Measurements from ENCODE around the gene ROBO2. TPM values are rescaled to one million over a fixed set of nuclear protein-coding genes. Genes with fewer than 3 reads are reported as not detected.

Gene ROBO2
- polyA plus RNA-seq, 3 donors: 79.5 to 103 (median 89.3) TPM

DNA sequence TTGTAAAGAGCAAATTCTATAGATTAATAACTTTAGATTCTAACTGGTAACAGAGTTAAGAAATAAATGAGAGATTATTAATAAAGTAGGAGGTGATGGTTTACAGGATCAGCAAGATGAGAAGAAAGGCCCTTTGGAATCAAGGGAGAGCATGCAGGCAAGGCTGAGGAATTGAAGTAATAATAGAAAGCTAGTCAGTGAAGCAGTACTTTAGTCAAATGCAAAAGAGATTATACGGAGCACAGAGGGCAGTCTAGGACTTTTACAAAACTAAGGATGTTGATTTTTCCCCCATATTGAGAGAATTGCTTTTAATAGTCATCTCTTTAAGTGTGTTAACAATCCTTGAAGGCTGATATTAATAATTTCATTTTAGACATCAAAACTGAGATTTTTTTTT lies 146.4 kb downstream of the ROBO2 start:
- no peak for DNase-seq (ENCODE audit: low read depth in 3 of 3, low spot score in 2 of 3)

DNA sequence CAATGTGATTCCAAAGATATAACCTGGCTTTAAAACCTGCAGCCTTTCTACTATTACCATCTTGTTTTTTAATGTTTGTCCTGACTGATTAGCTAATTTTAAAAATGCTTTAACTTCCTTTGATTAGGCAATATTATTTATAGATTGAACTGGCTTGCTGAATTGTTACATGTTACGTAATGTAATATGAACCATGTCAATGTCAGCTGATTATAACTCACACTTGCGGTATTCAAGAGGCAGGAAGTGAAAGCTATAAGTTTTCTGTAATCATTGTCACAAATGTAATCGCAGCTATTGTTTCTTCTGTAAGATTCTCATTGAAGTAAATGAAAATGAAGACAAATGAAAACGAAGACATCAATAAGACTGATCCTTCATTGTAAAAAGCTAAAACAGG lies 146.8 kb downstream of the ROBO2 start:
- no peak for DNase-seq (ENCODE audit: low read depth in 3 of 3, low spot score in 2 of 3)

- DNase-seq (ENCODE audit: low read depth in 3 of 3, low spot score in 2 of 3): no peak
Observed at GRCh38 chr3:77188210-77188609, 148.3 kb downstream of the ROBO2 start.

DNA sequence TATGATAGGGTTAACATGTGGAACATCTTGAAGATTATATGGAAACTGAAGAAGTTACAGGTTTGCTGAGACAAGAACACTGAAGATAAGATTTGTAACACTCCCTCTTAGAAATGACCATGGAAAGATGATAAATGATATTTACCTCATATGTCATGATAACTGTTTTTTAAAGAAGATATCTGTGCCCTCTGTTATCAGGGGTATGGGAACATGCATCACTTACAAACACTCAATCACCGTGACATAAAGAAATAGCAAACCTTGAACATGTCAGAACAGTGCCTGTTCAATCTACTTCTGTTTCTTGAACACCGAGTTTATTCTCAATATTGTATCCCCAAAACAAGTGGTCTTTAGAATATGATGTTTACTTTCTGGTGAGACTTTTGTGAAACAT lies 149.4 kb downstream of the ROBO2 start:
- DNase-seq (ENCODE audit: low read depth in 3 of 3, low spot score in 2 of 3): no peak

DNA sequence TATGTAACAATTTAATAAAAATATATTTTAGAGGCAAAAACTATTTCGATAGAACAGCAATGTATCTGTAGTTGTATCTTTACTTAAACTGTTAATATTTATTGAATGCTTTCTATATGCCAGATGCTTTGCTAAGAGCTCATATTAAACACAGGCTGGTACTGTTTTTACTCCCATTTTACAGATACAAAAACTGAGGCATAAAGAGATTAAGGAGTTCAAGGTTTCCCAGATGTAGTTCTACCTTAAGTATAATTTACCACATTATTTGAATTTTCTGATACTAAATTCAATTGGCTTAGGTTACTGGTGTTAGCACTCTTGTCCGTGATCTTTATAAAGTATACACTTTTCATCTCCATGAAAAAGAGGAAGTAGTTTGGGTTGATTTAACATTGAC lies 149.8 kb downstream of the ROBO2 start:
- DNase-seq (ENCODE audit: low read depth in 3 of 3, low spot score in 2 of 3): no peak

GRCh38 chr3:77190374-77190773 lies 150.5 kb downstream of the ROBO2 start:
- DNase-seq (ENCODE audit: low read depth in 3 of 3, low spot score in 2 of 3): no peak

- no peak for DNase-seq (ENCODE audit: low read depth in 3 of 3, low spot score in 2 of 3)
Observed at GRCh38 chr3:77191014-77191413, 151.1 kb downstream of the ROBO2 start.

DNA sequence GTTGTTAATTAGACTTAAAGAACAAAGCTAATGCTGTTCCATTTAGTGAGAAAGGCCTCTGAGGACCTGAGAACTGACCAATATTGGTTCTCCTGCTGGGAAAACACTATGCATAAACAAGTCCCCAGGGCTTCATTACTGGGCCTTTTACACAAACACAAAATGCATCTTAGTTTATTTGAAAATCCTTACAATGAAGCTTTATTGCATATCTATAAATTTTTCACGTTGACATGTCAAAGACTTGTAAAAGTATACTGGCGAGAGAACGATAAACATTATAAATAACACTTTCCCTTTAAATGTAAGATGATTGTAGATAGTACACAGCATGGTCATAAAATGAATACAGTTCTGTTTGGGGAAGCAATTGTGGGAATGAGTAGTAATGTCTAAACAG lies 151.7 kb downstream of the ROBO2 start:
- DNase-seq (ENCODE audit: low read depth in 3 of 3, low spot score in 2 of 3): no peak

DNA sequence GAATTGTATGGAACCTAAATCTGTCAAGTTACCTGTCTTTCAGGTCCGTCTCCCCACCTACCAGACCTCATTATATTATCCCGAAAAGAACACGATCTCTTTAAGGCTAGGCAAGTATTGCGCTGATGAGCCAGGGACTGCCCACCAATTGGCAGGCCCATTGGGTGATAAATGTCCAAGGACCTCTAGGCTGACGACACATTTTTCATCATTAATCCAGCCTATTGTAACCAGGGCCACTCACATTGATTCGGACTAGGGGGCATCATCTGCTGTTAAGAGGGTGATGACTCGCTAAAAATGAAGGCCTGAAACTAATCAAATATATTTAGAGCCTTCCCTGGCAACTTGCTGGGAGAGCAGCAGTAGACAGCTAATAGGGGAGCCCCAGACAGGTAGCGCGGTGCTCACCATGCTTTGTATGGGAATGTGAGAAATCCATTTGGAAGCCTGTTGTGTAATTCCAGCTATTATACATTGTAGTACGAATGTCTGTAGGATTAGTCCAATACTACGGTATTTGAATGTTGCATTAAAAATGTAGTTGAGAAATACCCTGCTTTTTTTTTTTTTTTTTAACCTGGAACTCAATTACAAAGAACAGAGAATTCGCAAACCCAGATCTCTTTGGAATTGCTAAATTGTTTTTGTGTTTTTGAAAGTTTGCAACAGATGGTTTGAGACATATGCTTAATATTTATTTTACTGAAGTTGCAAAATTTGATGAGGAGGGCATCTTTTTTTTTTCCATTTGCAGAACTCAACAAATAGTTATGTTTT lies 156.1 kb downstream of the ROBO2 start:
- no peak for DNase-seq (ENCODE audit: low read depth in 3 of 3, low spot score in 2 of 3)

GRCh38 chr3:77197408-77197807 lies 157.5 kb downstream of the ROBO2 start:
- no peak for DNase-seq (ENCODE audit: low read depth in 3 of 3, low spot score in 2 of 3)

- DNase-seq (ENCODE audit: low read depth in 3 of 3, low spot score in 2 of 3): no peak
Observed at GRCh38 chr3:77203851-77204250, 164.0 kb downstream of the ROBO2 start.

GRCh38 chr3:77204788-77205187 lies 164.9 kb downstream of the ROBO2 start:
- DNase-seq (ENCODE audit: low read depth in 3 of 3, low spot score in 2 of 3): no peak

DNA sequence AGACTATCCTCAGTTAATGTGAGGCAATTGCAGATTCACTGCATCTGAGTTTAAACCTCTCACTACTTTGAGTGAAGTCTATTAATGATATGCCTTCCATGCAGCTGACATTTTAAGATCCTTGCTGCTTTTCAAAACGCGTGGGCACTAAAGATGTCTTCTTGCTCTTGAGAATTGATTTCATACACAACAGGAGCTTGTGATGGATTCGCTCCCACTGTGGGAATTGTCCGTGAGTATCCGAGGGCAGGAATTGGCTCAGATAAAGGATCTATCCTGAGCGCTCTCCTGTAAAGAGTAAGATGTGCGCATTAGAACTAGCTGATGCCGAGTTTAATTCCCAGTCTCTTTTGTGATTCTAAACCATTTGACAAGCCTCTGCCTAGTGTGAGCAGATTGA lies 167.9 kb downstream of the ROBO2 start:
- DNase-seq (ENCODE audit: low read depth in 3 of 3, low spot score in 2 of 3): no peak

- no peak for DNase-seq (ENCODE audit: low read depth in 3 of 3, low spot score in 2 of 3)
Observed at GRCh38 chr3:77222701-77223100, 182.8 kb downstream of the ROBO2 start.

DNA sequence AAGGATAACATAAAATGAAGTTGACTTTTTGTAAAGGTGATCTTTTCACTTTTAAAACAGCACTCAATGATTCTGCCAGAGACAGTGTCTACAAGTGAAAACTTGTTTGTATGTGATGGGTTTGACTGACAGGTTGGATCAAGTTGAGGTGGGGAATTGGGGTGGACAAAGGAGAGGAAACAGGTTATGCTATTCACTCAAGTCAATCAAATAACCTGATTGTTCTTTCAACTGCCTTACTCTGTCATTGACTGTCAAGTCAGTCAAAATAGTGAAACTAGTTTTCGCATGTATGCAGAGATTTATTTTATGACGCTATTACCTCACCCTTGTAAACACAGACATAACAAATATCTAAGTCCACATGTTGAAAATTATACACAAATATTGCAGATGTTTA lies 187.7 kb downstream of the ROBO2 start:
- DNase-seq (ENCODE audit: low read depth in 3 of 3, low spot score in 2 of 3): no peak

- no peak for DNase-seq (ENCODE audit: low read depth in 3 of 3, low spot score in 2 of 3)
Observed at GRCh38 chr3:77232557-77232956, 192.7 kb downstream of the ROBO2 start.

GRCh38 chr3:77234004-77234403 lies 194.1 kb downstream of the ROBO2 start:
- no peak for DNase-seq (ENCODE audit: low read depth in 3 of 3, low spot score in 2 of 3)

- DNase-seq (ENCODE audit: low read depth in 3 of 3, low spot score in 2 of 3): no peak
Observed at GRCh38 chr3:77236118-77236517, 196.2 kb downstream of the ROBO2 start.

DNA sequence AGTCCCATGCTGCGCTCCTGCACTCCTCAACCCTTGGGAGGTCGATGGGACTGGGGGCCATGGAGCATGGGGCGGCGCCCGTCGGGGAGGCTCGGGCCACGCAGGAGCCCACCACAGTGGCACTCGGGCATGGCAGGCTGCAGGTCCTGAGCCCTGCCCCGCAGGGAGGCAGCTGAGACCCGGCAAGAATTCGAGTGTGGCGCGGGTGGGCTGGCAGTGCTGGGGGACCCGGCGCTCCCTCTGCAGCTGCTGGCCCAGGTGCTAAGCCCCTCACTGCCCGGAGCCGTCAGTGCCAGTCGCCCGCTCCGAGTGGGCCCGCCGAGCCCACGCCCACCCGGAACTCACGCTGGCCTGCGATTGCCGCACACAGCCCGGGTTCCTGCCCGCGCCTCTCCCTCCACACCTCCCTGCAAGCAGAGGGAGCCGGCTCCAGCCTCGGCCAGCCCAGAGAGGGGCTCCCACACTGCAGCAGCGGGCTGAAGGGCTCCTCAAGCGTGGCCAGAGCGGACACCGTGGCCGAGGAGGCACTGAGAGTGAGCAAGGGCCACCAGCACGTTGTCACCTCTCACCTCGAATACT lies 200.3 kb downstream of the ROBO2 start:
- DNase-seq (ENCODE audit: low read depth in 3 of 3, low spot score in 2 of 3): no peak

- DNase-seq (ENCODE audit: low read depth in 3 of 3, low spot score in 2 of 3): no peak
Observed at GRCh38 chr3:77242371-77242770, 202.5 kb downstream of the ROBO2 start.

GRCh38 chr3:77244981-77245380 lies 205.1 kb downstream of the ROBO2 start:
- no peak for DNase-seq (ENCODE audit: low read depth in 3 of 3, low spot score in 2 of 3)

- no peak for DNase-seq (ENCODE audit: low read depth in 3 of 3, low spot score in 2 of 3)
Observed at GRCh38 chr3:77247061-77247460, 207.2 kb downstream of the ROBO2 start.

DNA sequence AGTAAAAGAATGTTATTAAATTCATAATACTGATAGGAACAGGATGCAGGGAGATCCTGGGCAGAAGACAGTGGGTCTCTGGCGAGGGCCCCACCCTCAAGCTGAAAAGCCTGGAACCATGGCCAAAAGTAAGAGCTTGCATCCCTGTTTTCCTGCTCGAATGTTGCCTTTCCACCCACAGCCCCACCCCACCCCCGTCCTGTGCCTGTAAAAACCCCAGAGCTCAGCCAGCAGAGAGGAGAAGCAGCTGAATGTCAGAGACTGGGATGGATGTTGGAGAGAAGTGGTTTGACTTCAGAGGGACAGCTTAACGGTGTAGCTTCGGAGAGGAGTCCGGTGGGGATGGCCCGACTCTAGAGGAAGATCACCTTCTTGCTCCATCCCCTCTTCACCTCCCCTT lies 207.9 kb downstream of the ROBO2 start:
- DNase-seq (ENCODE audit: low read depth in 3 of 3, low spot score in 2 of 3): no peak
